ENCODE data around the gene NOTCH2NLA.
"Not testable (repeated sequence)": the region's sequence is repeated elsewhere in the genome, so short reads cannot be mapped to it uniquely, and the experiment has no call there.

DNA sequence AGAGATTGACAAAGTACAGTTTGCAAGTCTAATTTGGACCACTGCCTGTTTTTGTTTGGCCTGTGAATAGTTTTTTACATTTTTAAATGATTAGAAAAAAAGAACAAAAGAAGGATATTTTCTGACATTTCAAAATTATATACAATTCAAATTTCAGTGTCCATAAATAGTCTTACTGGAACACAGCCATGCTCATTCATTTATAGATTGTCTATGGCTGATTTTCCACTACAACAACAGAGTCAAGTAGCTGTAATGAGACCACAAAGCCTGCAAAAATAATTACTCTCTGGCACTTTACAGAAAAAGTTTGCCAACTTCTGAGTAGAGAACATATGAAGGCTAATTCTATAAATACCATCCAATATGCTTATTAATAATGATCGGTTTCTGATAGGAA lies 61.1 kb downstream of the NOTCH2NLA start:
- TF ChIP-seq, protein P1, sequence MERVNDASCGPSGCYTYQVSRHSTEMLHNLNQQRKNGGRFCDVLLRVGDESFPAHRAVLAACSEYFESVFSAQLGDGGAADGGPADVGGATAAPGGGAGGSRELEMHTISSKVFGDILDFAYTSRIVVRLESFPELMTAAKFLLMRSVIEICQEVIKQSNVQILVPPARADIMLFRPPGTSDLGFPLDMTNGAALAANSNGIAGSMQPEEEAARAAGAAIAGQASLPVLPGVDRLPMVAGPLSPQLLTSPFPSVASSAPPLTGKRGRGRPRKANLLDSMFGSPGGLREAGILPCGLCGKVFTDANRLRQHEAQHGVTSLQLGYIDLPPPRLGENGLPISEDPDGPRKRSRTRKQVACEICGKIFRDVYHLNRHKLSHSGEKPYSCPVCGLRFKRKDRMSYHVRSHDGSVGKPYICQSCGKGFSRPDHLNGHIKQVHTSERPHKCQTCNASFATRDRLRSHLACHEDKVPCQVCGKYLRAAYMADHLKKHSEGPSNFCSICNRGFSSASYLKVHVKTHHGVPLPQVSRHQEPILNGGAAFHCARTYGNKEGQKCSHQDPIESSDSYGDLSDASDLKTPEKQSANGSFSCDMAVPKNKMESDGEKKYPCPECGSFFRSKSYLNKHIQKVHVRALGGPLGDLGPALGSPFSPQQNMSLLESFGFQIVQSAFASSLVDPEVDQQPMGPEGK (CRISPR knock-in tag; IDR thresholded peaks at IDR 0.05; ENCODE audit: borderline replicate concordance) = not testable (repeated sequence)
- not testable (repeated sequence) for TF ChIP-seq ESRRG (CRISPR knock-in tag; IDR thresholded peaks at IDR 0.05); ZFP30 (CRISPR knock-in tag; IDR thresholded peaks at IDR 0.05); TOX (CRISPR knock-in tag; IDR thresholded peaks at IDR 0.05; ENCODE audit: borderline replicate concordance); ZNF70 (CRISPR knock-in tag; IDR thresholded peaks at IDR 0.05); RARB (CRISPR knock-in tag; IDR thresholded peaks at IDR 0.05); GLIS3 (CRISPR knock-in tag; IDR thresholded peaks at IDR 0.05); PPARA (CRISPR knock-in tag; IDR thresholded peaks at IDR 0.05; ENCODE audit: borderline replicate concordance); ARNTL (CRISPR knock-in tag; IDR thresholded peaks at IDR 0.05; ENCODE audit: borderline replicate concordance, low read depth); ZFP3 (CRISPR knock-in tag; IDR thresholded peaks at IDR 0.05)
- TF ChIP-seq, protein P2, sequence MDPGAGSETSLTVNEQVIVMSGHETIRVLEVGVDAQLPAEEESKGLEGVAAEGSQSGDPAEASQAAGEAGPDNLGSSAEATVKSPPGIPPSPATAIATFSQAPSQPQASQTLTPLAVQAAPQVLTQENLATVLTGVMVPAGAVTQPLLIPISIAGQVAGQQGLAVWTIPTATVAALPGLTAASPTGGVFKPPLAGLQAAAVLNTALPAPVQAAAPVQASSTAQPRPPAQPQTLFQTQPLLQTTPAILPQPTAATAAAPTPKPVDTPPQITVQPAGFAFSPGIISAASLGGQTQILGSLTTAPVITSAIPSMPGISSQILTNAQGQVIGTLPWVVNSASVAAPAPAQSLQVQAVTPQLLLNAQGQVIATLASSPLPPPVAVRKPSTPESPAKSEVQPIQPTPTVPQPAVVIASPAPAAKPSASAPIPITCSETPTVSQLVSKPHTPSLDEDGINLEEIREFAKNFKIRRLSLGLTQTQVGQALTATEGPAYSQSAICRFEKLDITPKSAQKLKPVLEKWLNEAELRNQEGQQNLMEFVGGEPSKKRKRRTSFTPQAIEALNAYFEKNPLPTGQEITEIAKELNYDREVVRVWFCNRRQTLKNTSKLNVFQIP (CRISPR knock-in tag; IDR thresholded peaks at IDR 0.05; ENCODE audit: borderline replicate concordance, low read depth) = not testable (repeated sequence)
- TF ChIP-seq, protein P3, sequence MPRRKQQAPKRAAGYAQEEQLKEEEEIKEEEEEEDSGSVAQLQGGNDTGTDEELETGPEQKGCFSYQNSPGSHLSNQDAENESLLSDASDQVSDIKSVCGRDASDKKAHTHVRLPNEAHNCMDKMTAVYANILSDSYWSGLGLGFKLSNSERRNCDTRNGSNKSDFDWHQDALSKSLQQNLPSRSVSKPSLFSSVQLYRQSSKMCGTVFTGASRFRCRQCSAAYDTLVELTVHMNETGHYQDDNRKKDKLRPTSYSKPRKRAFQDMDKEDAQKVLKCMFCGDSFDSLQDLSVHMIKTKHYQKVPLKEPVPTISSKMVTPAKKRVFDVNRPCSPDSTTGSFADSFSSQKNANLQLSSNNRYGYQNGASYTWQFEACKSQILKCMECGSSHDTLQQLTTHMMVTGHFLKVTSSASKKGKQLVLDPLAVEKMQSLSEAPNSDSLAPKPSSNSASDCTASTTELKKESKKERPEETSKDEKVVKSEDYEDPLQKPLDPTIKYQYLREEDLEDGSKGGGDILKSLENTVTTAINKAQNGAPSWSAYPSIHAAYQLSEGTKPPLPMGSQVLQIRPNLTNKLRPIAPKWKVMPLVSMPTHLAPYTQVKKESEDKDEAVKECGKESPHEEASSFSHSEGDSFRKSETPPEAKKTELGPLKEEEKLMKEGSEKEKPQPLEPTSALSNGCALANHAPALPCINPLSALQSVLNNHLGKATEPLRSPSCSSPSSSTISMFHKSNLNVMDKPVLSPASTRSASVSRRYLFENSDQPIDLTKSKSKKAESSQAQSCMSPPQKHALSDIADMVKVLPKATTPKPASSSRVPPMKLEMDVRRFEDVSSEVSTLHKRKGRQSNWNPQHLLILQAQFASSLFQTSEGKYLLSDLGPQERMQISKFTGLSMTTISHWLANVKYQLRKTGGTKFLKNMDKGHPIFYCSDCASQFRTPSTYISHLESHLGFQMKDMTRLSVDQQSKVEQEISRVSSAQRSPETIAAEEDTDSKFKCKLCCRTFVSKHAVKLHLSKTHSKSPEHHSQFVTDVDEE (CRISPR knock-in tag; IDR thresholded peaks at IDR 0.05) = not testable (repeated sequence)
- TF ChIP-seq, protein P4, sequence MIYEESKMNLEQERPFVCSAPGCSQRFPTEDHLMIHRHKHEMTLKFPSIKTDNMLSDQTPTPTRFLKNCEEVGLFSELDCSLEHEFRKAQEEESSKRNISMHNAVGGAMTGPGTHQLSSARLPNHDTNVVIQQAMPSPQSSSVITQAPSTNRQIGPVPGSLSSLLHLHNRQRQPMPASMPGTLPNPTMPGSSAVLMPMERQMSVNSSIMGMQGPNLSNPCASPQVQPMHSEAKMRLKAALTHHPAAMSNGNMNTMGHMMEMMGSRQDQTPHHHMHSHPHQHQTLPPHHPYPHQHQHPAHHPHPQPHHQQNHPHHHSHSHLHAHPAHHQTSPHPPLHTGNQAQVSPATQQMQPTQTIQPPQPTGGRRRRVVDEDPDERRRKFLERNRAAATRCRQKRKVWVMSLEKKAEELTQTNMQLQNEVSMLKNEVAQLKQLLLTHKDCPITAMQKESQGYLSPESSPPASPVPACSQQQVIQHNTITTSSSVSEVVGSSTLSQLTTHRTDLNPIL (CRISPR knock-in tag; IDR thresholded peaks at IDR 0.05; ENCODE audit: low read depth) = not testable (repeated sequence)
